ENCODE measurements around the gene CIAO2B.
A peak's percentile ranks its signal among the peaks of the same experiment; 100 is the strongest.
"Not testable (repeated sequence)": the region's sequence is repeated elsewhere in the genome, so short reads cannot be mapped to it uniquely, and the experiment has no call there.

CIAO2B gene

DNA sequence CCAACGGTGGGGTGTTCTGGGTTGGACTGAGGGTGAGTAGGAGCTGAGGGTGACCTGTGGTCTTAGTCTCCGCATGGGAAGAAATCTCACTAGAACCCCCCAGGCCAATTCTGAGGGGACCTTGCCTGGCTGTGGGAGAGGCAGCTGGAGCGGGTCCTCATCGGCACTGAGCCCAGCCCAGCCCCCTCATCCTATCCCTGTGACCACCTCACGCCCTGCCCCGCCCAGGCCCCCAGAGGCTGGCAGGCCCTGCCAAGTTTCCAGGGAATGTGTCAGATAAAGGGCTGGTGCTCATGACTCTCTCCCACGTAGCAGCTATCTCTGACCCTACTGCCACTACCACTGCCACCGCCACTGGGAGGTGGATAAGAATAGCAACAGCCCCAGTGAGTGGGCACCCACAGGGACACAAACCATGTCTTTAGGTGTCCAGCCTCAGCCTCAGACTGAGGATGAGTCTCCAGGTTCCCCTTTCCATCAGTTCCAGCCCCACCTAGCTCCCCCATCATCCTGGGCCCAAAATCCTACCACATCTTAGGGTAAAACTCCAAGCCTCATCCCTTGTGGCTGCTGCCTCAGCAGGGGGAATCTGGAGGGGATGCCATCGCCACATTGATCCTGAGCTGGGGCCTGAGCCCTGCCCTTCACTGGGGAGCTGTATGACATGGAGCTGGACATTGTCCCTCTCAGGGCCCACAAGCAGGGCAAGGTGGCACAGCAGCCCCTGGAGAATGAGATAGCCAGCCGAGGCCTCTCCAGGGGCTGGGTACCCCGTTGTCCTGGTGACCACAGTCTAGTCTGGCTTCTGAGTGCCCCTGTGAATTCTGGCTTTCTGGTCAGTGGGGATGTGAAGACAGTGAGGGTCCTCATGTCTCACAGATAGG lies 30.4 kb downstream of the CIAO2B start:
- no peak for DNase-seq (ENCODE audit: low read depth in 2 of 2)

DNA sequence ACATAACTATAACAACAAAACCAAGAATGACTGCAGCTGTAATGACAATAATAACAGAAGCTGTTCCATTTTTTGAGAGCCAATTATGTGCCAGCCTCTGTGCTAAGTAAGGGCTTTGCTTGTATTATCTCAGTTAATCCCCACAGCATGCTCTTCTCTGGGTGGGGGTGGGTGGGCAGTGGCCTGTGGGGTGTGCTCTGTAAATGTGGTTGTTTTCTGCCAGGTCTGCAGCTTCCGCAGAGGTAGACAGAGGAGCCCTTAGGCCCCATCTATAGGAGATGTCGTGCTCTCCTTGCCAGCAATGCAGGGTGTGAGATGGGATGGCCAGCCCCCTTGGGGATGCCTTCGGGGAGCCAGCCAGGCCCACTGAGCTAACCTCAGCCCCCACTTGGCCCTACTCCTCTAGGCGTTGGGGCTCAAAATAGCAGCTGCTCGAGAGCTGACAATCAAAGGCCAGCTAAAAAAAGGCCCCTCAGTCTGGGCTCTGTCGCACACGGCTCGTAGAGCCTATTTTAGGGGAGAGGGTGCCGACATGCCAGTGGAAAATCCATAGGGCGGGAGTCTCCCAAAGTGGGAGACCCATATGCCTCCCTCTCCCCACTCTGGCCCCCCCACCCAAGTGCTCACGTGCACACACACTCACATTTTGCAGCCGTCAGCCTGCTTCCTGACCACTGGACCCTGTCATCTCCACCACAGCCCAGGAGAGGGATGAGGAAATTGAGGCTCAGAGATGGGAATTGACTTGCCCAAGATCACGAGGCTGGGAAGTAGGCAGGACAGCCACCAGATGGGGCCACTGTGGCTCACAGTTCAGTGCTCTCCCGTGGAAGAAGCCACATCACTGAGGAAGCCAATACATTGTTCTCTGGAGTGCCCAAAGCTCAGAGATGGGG lies 31.3 kb downstream of the CIAO2B start:
- no peak for DNase-seq (ENCODE audit: low read depth in 2 of 2)

- DNase-seq (ENCODE audit: low read depth in 2 of 2): no peak
Observed at GRCh38 chr16:66901626-66902025, 32.6 kb downstream of the CIAO2B start.

DNA sequence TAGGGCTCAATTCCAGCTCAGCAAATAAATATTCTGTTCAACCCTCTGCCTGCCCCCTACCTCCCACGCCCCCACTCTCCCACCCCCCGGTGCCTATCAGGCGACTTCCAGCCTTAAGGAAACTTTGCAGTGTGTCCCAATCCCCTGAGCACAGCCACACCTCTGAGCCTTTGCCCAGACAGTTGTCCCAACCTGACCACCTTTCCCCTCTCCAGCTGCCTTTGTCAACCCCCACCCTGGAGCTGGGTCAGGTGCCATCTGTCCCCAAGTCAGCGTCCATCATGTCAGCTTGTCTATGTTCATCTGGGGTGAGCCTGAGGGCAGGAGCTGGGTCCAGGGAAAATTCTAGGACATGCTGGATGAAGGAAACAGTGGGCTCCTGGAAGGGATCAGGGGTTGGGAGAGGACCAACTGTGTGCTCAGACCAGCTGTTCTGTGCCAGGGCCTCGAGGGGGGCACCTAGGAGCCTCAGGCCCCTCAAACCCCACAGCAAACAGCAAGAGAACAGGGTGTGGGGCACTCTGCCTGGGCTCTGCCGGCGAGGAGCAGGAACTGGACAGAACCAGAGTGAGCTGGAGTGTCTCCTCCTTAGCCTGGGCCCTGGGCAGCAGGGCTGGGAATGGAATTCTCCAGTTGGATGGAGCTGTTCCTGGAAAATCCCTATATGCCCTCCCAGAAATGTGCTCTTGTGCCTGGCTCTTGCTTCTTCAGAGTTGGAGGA lies 33.3 kb downstream of the CIAO2B start:
- DNase-seq (ENCODE audit: low read depth in 2 of 2): no peak

DNA sequence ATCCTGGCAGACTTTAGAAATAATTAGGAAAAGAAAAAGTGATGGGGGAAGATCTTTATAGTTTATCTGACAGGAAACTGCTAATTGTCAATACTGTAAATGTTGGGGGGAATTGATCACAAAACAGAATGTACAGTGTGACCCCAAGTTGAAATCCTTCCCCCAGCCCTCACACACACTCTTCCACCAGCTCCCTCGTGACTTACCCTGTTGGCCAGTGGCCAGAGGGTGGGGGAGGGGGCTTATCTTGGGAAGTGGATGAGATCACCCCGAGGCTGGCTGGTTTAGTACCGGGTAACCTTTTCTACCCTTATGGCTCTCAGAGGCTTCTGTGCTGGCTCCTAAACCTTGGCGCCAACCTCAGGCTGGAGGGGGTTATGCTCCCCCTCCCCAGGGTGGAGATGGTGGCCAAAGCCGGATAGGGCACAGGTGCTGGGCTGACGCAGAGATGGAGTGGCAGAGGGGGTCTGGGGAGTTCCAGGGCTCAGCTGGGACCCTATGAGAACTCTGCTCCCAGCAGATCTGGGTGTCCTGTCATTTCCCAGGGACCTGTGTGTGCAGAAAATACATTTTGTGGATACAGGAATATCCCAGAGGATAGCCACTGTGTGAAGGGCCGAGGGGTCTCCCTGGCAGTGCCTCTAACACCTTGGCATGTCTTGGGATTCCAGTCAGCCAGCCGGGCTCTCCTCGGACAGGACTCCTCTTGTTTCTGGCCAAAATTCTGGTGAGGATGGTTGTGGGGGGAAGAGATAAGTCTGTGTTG lies 34.1 kb downstream of the CIAO2B start:
- peak; percentile 12 to 24 for DNase-seq (ENCODE audit: low read depth in 2 of 2)

DNA sequence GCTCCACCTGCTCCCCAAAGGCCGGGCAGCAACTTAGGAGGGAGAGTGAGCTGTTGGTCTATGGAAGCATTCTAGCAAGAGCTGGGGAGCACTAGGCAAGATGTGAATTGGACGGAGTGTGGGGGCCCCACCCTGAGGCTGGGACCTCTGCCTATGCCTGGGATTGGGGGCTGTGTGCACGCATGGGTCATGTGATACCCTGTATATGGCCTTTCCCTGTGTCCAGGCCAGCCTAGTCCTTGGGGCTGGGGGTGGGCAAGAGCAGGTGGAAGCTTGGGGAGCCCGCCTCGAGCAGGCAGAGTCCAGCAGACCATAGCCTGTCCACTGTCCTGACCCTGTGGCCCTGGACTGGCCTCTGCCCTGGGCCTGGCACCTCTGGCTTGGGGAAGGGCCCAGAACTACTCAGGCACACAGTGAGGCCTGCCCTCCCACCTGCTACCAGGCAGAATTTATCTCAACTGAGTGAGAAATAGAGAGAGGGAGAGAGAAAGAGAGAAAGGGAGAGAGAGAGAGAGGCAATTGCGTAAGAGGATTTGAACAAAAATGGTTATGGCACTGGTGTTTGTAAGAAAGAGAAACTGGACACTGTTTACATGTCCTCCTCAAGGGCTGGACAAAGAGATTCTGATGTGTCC lies 34.8 kb downstream of the CIAO2B start:
- DNase-seq (ENCODE audit: low read depth in 2 of 2): no peak

DNA sequence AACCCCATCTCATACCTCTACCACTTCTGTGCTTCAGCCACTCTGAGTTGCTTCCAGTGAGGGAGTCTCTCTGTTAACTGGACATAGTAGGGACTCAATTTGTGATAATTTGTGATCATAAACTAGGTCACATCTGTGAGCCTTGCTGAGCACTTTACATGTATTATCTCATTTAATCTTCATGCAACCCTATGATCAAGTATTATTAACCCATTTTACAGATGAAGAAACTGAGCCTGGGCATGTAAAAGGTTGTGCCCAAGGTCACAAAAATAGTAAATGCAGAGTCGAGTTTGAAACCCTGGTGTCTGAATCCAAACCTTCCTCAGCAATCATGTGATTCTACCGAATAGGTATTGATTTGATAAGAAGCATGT lies 35.3 kb downstream of the CIAO2B start:
- DNase-seq (ENCODE audit: low read depth in 2 of 2): no peak

- DNase-seq (ENCODE audit: low read depth in 2 of 2): no peak
Observed at GRCh38 chr16:66898207-66898606, 36.0 kb downstream of the CIAO2B start.

DNA sequence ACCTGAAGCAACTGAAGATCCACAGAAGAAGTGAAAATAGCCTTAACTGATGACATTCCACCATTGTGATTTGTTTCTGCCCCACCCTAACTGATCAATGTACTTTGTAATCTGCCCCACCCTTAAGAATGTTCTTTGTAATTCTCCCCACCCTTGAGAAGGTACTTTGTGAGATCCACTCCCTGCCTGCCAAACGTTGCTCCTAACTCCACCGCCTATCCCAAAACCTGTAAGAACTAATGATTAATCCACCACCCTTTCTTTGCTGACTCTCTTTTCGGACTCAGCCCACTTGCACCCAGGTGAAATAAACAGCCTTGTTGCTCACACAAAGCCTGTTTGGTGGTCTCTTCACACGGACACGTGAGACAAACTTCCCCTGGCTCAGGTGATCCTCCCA lies 37.5 kb downstream of the CIAO2B start:
- not testable (repeated sequence) for DNase-seq (ENCODE audit: low read depth in 2 of 2)

- no peak for DNase-seq (ENCODE audit: low read depth in 2 of 2)
Observed at GRCh38 chr16:66895999-66896398, 38.2 kb downstream of the CIAO2B start.

DNA sequence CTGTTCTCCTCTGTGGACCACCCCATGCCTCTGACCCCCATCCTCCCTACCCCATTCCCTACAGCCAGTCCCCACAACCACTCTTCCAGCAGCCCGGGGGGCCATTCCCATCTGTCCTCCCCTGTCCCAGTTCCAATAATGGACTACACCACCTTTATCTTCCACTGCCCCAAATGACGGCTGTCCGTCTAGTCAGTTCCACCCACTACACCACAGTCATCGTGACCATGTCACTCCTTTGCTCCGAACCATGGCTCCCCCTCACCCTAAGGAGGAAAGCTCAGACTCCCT lies 38.6 kb downstream of the CIAO2B start:
- DNase-seq (ENCODE audit: low read depth in 2 of 2): no peak

DNA sequence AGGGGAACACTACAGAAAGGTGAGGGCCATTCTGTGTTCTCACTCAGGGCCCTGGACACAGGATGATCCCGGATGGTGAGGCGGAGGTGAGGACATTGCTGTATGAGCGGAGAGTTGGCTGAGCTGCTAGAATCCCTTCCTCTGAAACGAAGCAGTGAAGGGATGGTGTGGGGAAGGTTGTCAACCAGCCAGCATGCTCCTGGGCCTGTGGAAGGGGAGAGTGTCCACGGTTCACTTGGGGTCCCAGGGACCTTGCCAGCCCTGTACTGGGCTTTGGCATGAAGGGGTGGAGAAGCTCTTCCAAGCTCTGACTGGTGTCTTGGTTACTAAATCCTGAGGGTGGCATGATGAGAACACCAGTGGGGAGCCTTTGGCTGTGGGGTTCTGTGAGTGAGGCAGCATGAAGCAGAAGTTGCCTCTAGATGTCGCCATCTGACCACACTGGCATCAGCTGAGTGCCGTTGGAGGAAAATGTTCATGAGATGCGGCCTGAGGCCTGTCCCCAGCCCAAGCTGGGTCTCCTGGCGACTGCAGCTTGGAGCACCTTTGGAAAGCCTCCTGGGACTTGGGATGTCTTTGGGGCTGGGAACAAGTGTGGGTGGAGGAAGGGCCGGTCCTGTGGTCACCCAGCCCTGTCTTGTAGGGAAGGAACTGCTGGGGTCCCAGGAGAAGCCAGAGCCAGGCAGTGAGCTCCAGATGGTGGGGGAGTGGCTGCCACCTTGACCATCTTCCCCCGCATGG lies 39.1 kb downstream of the CIAO2B start:
- DNase-seq (ENCODE audit: low read depth in 2 of 2): no peak

- DNase-seq (ENCODE audit: low read depth in 2 of 2): no peak
Observed at GRCh38 chr16:66894055-66894454, 40.1 kb downstream of the CIAO2B start.

GRCh38 chr16:66891797-66892196 lies 42.4 kb downstream of the CIAO2B start:
- no peak for DNase-seq (ENCODE audit: low read depth in 2 of 2)

DNA sequence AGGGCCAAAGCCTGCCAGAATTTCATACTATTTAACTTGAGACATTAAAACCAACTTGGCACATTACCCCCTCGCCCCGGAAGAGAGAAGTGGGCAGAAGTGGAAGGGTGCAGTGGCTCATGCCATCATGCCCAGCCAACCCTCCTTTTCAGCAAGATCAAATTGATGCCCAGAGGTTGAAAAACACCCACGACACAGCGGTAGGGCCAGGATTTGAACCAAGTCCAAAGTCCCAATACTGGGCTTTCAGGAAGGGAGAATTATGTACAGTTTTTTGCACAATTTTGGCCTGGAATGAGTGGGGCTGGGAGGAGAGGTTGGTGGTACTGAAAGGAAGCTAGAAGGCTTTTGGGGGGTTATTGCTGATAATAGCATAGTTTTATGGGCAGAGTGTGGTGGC lies 42.8 kb downstream of the CIAO2B start:
- no peak for DNase-seq (ENCODE audit: low read depth in 2 of 2)

- DNase-seq (ENCODE audit: low read depth in 2 of 2): no peak
Observed at GRCh38 chr16:66890799-66891198, 43.4 kb downstream of the CIAO2B start.

- DNase-seq (ENCODE audit: low read depth in 2 of 2): no peak
Observed at GRCh38 chr16:66889622-66890021, 44.6 kb downstream of the CIAO2B start.

DNA sequence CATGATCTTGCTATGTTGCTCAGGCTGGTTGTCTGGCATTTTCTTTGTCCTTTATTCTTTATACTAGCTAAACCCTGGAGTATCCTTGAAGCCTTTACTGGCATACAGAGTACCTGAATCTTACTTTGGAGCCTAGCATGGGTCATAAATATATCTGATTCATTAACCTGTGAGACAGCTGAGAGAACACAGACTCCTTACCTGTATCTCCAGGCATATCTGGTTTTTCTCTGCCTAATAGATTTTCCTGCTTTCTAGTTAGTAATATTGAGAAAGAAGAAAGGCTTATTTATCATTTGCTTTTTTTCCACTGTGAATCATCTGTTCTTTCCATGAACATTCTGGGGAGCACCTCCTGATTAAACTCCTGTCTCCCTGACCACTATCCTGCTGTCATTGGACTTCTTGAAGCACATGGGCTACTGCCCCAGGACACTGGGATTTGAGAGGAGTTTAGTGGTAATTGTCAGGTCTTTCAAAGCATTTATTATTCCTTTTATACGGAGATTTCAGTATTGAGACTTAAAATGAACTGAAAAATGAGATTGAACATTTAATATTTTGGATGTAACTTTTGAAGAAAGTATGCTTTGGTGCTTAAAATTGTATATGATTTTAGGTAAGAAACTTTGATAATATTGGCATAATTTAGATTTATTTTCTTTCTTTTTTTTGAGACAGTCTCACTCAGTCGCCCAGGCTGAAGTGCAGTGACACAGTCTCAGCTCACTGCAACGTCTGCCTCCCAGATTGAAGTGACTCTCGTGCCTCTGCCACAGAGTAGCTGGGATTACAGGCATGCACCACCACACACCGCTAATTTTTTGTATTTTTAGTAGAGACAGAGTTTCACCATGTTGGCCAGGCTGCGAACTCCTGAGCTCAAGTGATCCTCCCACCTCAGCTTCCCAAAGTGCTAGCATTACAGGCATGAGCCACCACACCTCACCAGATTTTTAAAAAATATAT lies 45.3 kb downstream of the CIAO2B start:
- DNase-seq (ENCODE audit: low read depth in 2 of 2): no peak

DNA sequence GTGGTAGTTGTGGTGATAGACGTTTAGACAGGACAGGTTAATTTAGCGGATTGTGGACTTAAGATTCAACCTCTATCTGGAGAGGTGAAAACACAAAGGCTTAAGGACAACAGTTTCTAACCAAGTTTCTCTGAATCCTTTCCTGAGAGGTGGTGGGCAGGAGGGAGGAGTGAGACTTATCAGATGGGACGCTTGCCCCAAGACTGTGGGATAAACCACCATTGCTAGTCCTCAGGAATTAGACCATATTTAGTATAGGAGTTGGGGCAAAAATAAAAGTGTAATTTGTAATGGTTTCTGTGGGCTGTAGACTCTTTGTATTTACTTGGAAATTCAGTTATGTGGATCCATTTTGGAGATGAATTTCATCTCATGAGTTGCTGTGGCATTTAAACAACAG lies 47.3 kb downstream of the CIAO2B start:
- no peak for DNase-seq (ENCODE audit: low read depth in 2 of 2)

Data from fibroblast of skin of left biceps (primary cell).